ENCODE measurements around the gene PLAAT1.

PLAAT1 gene

GRCh38 chr3:193301433-193301832, 60.4 kb downstream of the PLAAT1 start:
- 100% methylated on average over 1 of the region's 1 CpG for WGBS (ENCODE audit: insufficient coverage, insufficient read length)

GRCh38 chr3:193305356-193305755, 64.3 kb downstream of the PLAAT1 start:
- H3K9me3 ChIP-seq (ENCODE audit: control insufficient read depth, insufficient read depth, low read length): no peaks in the 10 kb centered on the region
- no peaks in the 10 kb centered on the region for H3K27me3 ChIP-seq (ENCODE audit: control insufficient read depth, insufficient read depth, low read length)
- WGBS (ENCODE audit: insufficient coverage, insufficient read length): no CpG with 5 or more reads among the region's 1 CpG

More at GRCh38 chr3:193301433-193301832, 60.4 kb downstream of the PLAAT1 start:
- DNase-seq (ENCODE audit: low read depth, low spot score): no peak
- H3K4me3 ChIP-seq (ENCODE audit: low read length): no peak overlapping the region
- H3K27me3 ChIP-seq (ENCODE audit: control insufficient read depth, insufficient read depth, low read length): no peaks in the 10 kb centered on the region
- H3K9me3 ChIP-seq (ENCODE audit: control insufficient read depth, insufficient read depth, low read length): no peaks in the 10 kb centered on the region
- no peaks in the 10 kb centered on the region for H3K36me3 ChIP-seq (ENCODE audit: control insufficient read depth, insufficient read depth, low read length)
- 0 out of 2 replicates have a peak, but pooled peaks cover 2% of the 10 kb centered on the region for H3K4me1 ChIP-seq (ENCODE audit: control insufficient read depth, insufficient read depth, low read length)
- H3K27ac ChIP-seq (ENCODE audit: low read length): no peak overlapping the region

GRCh38 chr3:193310914-193311723, 70.1 kb downstream of the PLAAT1 start:
- Histone ChIP-seq H3K27ac (ENCODE audit: low read length) (no peak overlapping the region), H3K9me3 (ENCODE audit: control insufficient read depth, insufficient read depth, low read length) (no peaks in the 10 kb centered on the region), H3K4me1 (ENCODE audit: control insufficient read depth, insufficient read depth, low read length) (0 out of 2 replicates have a peak, but pooled peaks cover 2% of the 10 kb centered on the region), H3K27me3 (ENCODE audit: control insufficient read depth, insufficient read depth, low read length) (no peaks in the 10 kb centered on the region), H3K4me3 (ENCODE audit: low read length) (no peak overlapping the region), H3K36me3 (ENCODE audit: control insufficient read depth, insufficient read depth, low read length) (no peaks in the 10 kb centered on the region)
- no CpG with 5 or more reads among the region's 6 CpGs for WGBS (ENCODE audit: insufficient coverage, insufficient read length)
- DNase-seq (ENCODE audit: low read depth, low spot score): no peak

More at GRCh38 chr3:193305356-193305755, 64.3 kb downstream of the PLAAT1 start:
- Histone ChIP-seq H3K4me1 (ENCODE audit: control insufficient read depth, insufficient read depth, low read length) (0 out of 2 replicates have a peak, but pooled peaks cover 2% of the 10 kb centered on the region), H3K27ac (ENCODE audit: low read length) (no peak overlapping the region), H3K4me3 (ENCODE audit: low read length) (no peak overlapping the region), H3K36me3 (ENCODE audit: control insufficient read depth, insufficient read depth, low read length) (no peaks in the 10 kb centered on the region)
- no peak for DNase-seq (ENCODE audit: low read depth, low spot score)

- Histone ChIP-seq H3K9me3 (ENCODE audit: control insufficient read depth, insufficient read depth, low read length) (no peaks in the 10 kb centered on the region), H3K4me3 (ENCODE audit: low read length) (no peak overlapping the region), H3K4me1 (ENCODE audit: control insufficient read depth, insufficient read depth, low read length) (0 out of 2 replicates have a peak, but pooled peaks cover 2% of the 10 kb centered on the region), H3K36me3 (ENCODE audit: control insufficient read depth, insufficient read depth, low read length) (no peaks in the 10 kb centered on the region), H3K27ac (ENCODE audit: low read length) (no peak overlapping the region), H3K27me3 (ENCODE audit: control insufficient read depth, insufficient read depth, low read length) (no peaks in the 10 kb centered on the region)
- no peak for DNase-seq (ENCODE audit: low read depth, low spot score)
- no CpG with 5 or more reads among the region's 3 CpGs for WGBS (ENCODE audit: insufficient coverage, insufficient read length)
Observed at GRCh38 chr3:193313061-193313958, 72.3 kb downstream of the PLAAT1 start.

- Histone ChIP-seq H3K36me3 (ENCODE audit: control insufficient read depth, insufficient read depth, low read length) (no peaks in the 10 kb centered on the region), H3K27ac (ENCODE audit: low read length) (no peak overlapping the region), H3K27me3 (ENCODE audit: control insufficient read depth, insufficient read depth, low read length) (no peaks in the 10 kb centered on the region), H3K4me1 (ENCODE audit: control insufficient read depth, insufficient read depth, low read length) (0 out of 2 replicates have a peak, but pooled peaks cover 2% of the 10 kb centered on the region), H3K4me3 (ENCODE audit: low read length) (no peak overlapping the region), H3K9me3 (ENCODE audit: control insufficient read depth, insufficient read depth, low read length) (no peaks in the 10 kb centered on the region)
- no peak for DNase-seq (ENCODE audit: low read depth, low spot score)
- WGBS (ENCODE audit: insufficient coverage, insufficient read length): no CpG with 5 or more reads among the region's 3 CpGs
Observed at GRCh38 chr3:193314161-193314560, 73.1 kb downstream of the PLAAT1 start.

DNA sequence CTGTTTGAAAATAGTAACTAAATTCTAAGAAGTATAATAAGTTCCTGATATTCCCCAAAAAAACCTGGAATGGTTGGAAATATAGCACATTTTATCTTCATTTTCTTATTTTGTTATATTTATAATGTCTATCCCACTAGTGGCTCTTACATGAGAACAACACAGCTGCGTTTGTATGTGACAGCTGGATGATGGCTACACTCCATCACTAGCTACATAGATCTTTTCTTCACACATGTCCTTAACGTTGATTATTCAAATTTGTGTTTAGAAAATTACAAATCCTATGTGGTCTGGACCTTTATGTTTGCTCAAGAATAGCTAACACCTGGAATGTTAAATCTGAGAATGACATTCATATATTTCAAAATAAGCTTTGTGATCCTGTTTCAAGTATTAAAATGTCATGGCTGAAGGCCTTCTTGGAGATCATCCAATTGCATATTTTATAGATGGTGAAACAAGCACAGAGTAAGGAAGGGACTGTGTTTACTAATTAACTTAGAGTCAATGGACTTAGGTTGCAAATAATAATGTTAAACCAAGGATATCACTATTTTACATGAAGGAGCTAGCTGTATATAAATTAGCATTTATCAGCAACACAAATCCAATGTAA, 76.8 kb downstream of the PLAAT1 start:
- no peaks in the 10 kb centered on the region for H3K9me3 ChIP-seq (ENCODE audit: control insufficient read depth, insufficient read depth, low read length)
- H3K27ac ChIP-seq (ENCODE audit: low read length): no peak overlapping the region
- H3K4me3 ChIP-seq (ENCODE audit: low read length): no peak overlapping the region
- DNase-seq (ENCODE audit: low read depth, low spot score): no peak
- no peaks in the 10 kb centered on the region for H3K36me3 ChIP-seq (ENCODE audit: control insufficient read depth, insufficient read depth, low read length)
- 0 out of 2 replicates have a peak, but pooled peaks cover 2% of the 10 kb centered on the region for H3K4me1 ChIP-seq (ENCODE audit: control insufficient read depth, insufficient read depth, low read length)
- WGBS (ENCODE audit: insufficient coverage, insufficient read length): no CpG with 5 or more reads among the region's 2 CpGs
- no peaks in the 10 kb centered on the region for H3K27me3 ChIP-seq (ENCODE audit: control insufficient read depth, insufficient read depth, low read length)

Measured in iPS DF 6.9 (cell line).